Retina (tissue), 1 donor: ENCODE data around the gene BAHCC1.

Source experiments
- DNase-seq: peaks from one replicate; pipeline ENCODE4 v3.0.0-alpha.2; 2016

BAHCC1 gene

GRCh38 chr17:81445642-81446503, 50.6 kb downstream of the BAHCC1 start:
- DNase-seq: no peak

GRCh38 chr17:81447331-81447933, 52.2 kb downstream of the BAHCC1 start:
- DNase-seq: no peak

GRCh38 chr17:81448442-81448841, 53.2 kb downstream of the BAHCC1 start:
- no peak for DNase-seq

- no peak for DNase-seq
These were observed 53.7 kb downstream of the BAHCC1 start for GRCh38 chr17:81448950-81449349.

GRCh38 chr17:81449351-81449750, 54.1 kb downstream of the BAHCC1 start:
- DNase-seq: no peak

GRCh38 chr17:81451823-81452222, 56.6 kb downstream of the BAHCC1 start:
- DNase-seq: no peak

GRCh38 chr17:81452551-81452950, 57.3 kb downstream of the BAHCC1 start:
- no peak for DNase-seq

GRCh38 chr17:81453076-81453475, 57.8 kb downstream of the BAHCC1 start:
- no peak for DNase-seq

- DNase-seq: no peak
These were observed 58.5 kb downstream of the BAHCC1 start for GRCh38 chr17:81453712-81454111.

GRCh38 chr17:81454473-81454872, 59.2 kb downstream of the BAHCC1 start:
- no peak for DNase-seq

- DNase-seq: no peak
These were observed 60.1 kb downstream of the BAHCC1 start for GRCh38 chr17:81455387-81455786.

GRCh38 chr17:81456091-81456490, 60.8 kb downstream of the BAHCC1 start:
- no peak for DNase-seq

GRCh38 chr17:81456798-81457197, 61.5 kb downstream of the BAHCC1 start:
- no peak for DNase-seq

- no peak for DNase-seq
These were observed 62.1 kb downstream of the BAHCC1 start for GRCh38 chr17:81457401-81457800.

- DNase-seq: no peak
These were observed 62.8 kb downstream of the BAHCC1 start for GRCh38 chr17:81457917-81458555.

GRCh38 chr17:81458628-81459027, 63.4 kb downstream of the BAHCC1 start:
- DNase-seq: no peak

- no peak for DNase-seq
These were observed 64.0 kb downstream of the BAHCC1 start for GRCh38 chr17:81459224-81459623.

GRCh38 chr17:81459864-81460263, 64.6 kb downstream of the BAHCC1 start:
- no peak for DNase-seq

- no peak for DNase-seq
These were observed 65.7 kb downstream of the BAHCC1 start for GRCh38 chr17:81460856-81461460.

- no peak for DNase-seq
These were observed 66.6 kb downstream of the BAHCC1 start for GRCh38 chr17:81461607-81462500.

GRCh38 chr17:81462506-81463125, 67.4 kb downstream of the BAHCC1 start:
- no peak for DNase-seq

- DNase-seq: no peak
These were observed 68.2 kb downstream of the BAHCC1 start for GRCh38 chr17:81463506-81463905.
